Forelimb muscle (tissue), 1 donor: ENCODE measurements around the gene BNIP1. TPM values are rescaled to one million over a fixed set of nuclear protein-coding genes. Genes with fewer than 3 reads are reported as not detected.

Source experiments
- DNase-seq: peaks from one replicate; pipeline ENCODE4 v3.0.0-alpha.2; 2013; ENCODE audit warnings: low read depth
- polyA plus RNA-seq: library from polyadenylated mRNA; unstranded; fragments of 120-200 nt; gene quantifications from one replicate; pipeline ENCODE4 v1.2.1, GENCODE V29; 2013; ENCODE audit not compliant: insufficient read length

BNIP1 gene
- polyA plus RNA-seq, 1 donor, result 12.7 TPM

DNA sequence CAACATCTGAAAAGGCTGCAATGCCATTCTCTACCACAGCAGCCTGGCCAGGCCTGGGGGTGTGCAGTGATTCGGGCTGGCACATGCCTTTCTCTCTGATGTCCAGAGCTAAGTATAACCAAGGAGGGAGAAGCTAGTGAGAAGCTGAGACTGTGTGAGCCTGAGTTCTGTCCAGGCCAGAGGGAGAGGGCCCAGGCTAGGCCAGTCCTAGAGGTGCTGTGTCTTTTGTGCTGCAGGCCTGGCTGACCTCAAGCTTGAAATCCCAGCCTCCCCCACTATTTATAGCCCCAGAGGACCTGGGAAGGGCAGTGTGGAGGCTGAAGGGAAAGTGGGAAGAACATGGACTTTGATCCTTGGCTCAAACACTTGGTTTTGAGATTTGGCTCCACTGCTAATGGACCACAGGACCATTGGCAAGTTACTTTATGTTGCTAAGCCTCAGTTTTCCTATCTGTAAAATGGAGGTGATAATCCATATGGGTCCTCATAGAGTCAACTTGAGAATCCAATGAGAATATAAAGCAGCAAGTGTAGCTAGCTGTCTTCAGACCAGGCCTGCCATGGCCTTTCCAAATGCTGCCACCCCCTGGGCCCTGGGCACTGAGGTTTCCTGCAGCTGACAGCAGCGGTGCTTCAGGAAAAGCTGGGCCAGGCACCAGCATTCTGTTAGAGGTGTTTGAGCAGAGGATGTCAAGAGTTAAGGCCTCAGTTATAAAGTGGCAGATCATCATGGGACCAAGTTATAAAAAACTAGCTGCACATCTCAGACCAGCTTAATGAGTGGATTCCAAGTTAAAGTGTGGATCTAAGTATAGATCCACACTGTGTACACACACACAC is 21.1 kb downstream of the BNIP1 start:
- DNase-seq, result no peak

DNA sequence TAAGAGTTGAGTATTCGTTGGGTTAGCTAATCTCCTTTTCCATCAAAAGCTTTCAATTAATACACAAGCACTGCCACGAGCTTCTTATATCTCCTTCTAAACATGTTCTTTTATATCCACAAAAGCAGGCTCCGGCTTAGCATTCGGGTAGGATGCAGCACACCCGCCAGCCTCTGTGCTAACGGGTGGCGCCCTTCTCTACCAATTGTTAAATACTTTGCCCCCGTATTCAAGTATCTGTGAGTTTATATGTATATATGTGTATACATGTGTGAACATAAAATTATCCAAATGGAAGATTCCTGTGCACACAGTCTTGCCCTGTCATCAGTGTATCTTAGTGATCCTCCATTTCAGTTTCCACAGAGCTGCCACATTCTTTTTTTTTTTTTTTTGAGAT is 27.8 kb downstream of the BNIP1 start:
- DNase-seq, result no peak

DNA sequence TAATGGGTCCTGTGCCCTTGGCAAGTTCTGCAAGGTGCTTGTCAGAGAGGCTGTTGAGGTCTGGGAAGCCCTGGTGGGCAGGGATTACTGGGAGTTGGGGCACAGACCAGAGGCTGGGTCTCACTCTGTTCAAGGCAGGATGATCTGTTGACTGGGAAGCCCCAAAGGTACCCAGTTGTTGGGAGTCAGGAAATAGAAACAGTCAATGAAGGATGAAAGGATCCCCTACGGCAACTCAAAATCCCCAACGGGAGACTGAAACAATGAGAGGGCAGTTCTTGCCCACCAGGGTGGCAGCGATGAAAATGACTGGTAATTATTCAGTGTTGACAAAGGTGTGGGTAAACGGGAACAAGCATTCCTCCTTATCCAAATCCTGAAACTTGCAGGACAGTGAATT is 31.2 kb downstream of the BNIP1 start:
- no peak for DNase-seq

DNA sequence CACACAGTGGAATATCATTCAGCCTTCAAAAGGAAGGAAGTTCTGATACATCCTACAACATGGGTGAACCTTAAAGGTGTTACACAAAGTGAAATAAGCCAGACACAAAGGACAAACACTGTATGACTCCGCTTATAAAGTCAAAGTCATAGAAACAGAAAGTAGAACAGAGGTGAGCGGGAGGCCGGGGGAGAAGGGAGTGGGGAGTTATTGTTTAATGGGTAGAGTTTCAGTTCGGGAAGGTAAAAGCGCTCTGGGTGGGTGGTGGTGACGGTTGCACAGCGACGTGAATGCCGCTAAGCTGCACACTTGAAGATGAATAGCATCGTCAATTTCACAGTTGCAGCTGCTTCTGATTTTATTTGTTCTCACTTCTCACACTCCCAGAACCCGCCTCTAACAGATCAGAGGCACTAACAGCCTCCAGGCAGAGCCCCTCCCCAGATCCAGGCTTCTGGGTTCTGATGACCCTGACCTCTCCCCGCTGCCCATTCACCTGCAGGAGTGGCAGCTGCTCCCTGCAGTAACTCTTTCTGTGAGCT is 34.1 kb downstream of the BNIP1 start:
- DNase-seq, result no peak

DNA sequence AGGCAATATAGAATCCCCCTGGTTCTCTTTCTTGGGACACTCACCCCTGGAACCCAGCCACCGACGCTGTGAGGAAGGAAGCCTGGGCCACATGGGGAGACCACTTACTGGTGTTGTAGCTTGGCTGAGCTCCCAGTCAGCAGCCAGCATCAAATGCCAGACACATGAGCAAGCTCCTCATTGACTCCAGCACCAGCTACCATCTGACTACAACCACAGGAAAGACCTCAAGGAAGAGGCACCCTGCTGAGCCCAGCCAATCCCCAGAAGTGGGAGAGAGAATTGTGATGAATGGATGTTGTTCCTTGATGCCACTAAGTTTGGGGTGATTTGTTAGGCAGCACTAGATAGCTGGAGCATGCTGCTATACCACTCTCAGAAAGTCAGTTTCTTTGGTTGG is 36.0 kb downstream of the BNIP1 start:
- no peak for DNase-seq

DNA sequence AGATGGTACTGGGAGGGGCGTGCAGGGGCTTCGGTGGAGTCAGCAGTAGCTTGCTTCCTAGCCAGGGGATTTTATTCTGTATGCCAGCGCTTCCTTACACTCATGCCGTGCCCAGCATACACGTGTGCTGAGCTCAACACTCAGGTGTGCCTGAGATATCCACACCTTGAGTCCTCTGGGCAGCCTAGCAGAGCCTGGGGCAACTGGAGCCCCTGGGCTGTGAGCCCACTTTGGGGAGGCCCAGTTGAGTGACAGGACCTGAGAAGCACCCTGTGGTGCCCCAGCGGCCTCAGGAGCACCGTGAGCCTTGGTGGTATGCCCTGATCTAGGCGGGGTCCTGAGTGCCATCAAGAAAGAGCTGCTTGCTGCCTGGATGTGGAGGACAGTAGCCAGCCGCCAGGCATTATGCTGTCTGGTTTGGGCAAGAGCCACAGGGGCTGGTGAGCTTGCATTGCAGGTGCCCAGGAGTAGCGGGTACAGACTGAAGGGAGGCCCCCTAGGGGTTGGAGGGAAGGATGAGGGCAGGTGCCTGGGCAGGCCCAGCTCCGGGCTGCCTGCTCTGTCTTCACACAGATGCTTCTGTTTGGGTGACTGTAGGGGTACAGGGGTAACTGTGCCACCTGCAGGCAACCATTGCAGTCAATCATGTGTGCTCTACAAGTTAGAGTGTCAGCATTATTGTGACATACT is 42.9 kb downstream of the BNIP1 start:
- DNase-seq, result no peak

DNA sequence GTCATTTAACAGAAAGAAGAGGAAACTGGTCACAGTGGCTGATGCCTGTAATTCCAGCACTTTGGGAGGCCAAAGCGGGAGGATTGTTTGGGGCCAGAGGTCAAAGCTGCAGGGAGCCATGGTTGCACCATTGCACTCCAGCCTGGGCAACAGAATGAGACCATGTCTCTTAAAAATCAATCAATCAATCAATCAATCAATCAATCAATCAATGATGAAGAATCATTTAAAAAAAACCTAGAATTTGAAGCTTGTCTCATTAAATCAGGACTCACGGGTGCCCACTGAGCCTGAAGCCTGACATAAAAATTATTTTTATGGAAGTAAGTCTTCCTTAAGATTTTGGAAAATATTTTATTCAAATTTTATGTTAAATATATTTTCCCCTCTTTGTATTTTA is 43.9 kb downstream of the BNIP1 start:
- no peak for DNase-seq

DNA sequence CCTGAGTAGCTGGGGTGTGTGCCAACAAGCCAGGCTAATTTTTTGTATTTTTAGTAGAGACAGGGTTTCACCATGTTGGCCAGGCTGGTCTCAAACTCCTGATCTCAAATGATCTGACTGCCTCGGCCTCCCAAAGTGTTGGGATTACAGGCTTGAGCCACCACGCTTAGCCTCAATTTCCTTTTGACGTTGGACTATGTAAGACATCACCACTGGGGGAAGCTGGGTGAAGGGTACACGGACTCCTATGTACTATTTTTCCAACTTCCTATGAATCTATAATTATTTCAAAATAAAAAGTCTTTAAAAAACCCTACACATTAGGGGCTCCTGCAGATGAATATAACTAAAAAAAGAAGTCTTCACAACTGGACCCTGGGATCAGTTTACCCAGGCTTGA is 46.7 kb downstream of the BNIP1 start:
- no peak for DNase-seq

DNA sequence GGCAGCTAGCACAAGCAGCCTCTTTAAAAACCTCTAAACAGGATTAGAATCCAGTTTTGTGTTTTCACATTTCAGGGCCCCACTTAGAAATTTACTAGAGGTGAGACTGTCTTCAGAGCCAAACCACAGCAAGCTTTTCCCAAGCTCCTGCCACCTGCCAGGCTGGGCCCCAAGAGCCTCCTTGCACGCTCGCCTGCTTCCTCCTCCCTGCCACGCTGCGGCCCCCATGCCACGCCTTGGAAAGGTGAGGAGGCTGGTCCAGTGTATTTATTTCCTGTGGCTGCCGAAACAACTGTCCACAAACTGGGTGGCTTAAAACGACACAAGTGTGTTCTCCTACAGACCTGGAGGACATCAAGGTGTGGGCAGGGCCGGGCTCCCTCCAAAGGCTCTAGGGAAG is 47.2 kb downstream of the BNIP1 start:
- no peak for DNase-seq

DNA sequence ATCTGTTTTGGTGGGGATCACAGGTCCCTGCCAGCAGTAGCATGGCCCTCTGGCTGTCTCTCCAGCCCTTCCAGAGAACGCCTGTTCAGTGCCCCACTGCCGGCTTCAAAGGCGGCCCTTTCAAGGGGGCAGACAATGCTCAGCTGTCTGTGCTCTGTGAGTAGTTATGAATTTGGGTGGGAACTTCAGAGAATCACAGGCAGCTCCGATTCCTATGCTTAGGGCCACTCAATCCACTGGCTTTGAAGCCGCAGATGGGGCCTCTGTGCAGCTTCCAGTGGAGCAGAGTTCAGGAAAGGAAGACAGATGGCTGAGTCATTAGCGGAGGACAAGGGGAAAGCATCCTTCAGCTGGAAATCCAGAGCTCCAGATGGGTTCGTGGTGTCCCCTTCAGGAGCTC is 48.2 kb downstream of the BNIP1 start:
- no peak for DNase-seq

DNA sequence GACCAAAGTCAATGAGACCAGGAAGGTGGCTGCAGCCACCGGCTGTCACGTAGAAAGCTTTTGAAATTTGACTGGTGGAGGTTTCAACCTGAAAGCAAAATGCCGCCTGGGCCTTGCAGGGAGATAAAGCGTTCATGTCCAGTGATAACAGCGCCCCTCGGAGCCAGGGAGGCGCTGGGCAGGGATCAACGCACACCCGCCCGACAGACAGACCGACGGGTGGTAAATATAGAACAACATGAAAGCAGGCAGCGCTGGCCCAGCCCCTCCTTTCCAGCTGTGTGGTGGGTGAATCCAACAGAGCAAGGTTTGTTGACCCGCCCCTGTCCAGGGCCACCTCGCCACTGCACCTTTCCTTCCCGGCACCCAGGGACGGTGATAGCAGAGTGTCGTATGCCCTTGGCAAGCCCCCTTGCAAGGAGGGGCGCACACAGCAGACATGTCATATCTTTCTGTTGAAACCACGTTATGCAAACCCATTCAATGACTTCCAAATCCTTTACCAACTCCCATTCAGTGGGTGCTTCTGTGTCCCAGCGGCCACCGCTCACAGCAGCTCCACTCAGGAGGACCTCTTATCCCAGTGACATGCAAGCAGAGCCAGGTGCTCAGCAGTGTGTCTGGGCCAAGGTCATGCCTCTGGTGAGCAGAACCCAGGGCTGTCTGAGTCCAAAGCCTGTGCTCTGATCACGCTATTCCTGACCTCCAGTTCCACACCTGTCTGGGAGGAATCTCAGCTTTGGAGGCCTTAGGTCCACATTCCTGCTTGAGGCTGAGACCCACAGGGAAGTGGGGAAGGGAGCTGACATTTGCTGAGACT is 52.0 kb downstream of the BNIP1 start:
- no peak for DNase-seq

DNA sequence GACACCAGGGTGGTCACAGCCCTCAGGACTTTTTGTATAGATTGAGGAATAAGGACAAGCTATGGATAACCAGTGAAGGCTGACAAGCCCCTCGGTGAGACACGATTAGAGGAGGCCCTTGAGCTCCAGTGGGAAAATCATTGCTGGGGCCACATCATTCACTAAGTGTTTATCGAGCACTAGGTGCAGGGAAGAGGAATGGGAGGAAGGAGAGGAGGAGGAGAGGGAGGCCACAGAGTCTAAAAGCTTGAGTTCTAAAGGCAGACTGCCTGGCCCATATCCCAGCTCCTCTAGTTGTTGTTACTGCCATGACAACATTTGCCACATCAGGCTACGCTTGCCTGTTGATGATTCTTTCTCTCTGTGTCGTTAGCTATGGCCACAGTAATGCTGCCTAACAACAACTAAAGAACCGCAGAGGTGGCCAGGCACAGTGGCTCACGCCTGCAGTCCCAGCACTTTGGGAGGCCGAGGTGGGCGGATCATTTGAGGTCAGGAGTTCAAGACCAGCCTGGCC is 53.1 kb downstream of the BNIP1 start:
- no peak for DNase-seq

DNA sequence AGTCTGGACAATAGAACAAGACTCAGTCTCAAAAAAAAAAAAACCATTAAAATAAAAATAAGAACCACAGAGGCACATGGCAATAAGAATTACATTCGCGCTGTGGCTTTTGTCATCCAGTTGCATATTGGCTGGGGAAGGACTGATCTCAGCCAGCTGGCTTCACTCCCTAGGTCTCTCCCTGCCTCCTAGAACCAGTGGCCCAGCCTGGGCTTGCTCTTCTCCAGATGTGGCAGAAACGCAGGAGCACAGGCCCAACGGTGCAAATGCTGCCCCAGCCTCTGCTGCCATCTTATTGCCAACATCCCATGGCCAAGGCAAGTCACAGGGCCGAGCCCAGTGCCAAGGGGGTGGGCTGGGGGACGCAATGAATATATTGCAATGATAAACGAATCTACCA is 53.7 kb downstream of the BNIP1 start:
- no peak for DNase-seq

DNA sequence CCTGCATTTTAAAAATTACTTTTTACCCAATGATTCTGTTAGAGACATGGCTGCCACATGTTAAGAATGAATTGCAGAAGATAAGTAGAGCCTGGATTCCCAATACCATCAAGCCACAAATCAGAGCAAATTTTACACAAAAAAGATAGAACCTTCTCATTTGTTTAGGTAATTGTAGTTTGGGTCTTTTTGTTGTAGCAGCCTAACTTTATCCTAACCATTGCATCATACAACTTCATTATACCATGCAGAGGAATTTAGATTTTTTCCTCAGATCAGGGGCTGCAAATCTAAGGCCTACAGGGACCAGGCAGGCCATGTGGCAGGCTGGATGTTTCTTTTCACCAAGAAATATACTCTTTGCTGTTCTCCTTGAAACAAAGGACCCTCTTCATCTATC is 56.0 kb downstream of the BNIP1 start:
- DNase-seq, result no peak

DNA sequence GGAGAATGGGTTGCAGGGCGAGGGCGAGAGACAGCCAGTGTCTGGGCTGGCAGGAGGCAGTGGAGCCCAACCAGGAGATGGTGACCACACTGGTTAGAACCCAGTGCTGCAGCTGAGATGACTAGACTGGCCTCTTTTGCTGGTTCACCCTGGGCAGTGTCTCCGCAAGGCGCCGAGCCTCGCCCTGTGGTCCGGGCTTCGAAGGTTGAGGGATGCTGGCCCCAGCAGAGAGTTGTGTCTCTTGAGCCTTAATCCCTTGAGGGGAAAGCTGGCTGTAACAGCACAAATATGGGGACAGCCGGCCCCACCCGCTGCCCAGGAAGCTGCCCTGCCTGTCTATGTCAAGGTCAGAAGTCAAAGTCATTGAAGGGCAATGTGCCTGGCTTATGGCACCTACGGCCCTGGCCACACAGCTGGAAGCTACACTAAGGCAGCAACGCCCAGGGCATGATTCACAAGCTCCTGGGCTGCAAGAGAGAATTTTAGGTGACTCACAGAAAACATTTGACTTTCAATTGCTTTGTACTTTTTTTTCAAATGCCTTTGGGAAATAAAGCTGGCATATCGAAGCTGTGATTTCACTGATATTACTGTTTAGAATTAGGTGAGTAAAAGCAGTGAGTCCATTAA is 57.4 kb downstream of the BNIP1 start:
- no peak for DNase-seq

DNA sequence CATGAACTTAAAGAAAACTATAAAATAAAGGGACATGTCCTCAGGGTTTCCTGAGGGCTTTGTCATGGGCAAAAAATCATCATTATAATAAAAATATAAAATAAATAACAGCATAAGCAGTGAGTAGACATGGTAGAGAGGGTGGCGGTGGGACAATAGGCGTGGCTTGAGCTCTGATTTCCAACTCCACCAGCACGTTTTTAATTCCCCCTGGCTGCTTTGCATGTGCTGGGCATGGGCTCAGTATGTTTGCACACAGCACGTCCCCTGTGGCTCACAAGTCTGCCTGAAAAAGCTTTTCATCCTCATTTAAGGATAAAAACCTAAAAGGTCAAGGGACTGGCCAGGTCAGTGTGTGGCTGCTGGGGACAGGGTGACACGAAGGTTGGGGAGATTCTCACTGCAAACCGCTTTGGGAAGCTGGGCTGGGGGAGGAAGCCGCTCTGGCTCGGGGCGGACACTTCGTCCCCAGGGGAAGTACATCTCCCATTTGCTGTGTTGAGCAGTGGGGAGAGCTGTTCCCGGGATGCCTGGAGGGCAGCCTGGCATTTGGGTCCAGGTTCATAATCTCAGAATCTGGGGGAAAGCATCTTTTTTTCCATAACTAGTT is 58.0 kb downstream of the BNIP1 start:
- DNase-seq, result no peak

DNA sequence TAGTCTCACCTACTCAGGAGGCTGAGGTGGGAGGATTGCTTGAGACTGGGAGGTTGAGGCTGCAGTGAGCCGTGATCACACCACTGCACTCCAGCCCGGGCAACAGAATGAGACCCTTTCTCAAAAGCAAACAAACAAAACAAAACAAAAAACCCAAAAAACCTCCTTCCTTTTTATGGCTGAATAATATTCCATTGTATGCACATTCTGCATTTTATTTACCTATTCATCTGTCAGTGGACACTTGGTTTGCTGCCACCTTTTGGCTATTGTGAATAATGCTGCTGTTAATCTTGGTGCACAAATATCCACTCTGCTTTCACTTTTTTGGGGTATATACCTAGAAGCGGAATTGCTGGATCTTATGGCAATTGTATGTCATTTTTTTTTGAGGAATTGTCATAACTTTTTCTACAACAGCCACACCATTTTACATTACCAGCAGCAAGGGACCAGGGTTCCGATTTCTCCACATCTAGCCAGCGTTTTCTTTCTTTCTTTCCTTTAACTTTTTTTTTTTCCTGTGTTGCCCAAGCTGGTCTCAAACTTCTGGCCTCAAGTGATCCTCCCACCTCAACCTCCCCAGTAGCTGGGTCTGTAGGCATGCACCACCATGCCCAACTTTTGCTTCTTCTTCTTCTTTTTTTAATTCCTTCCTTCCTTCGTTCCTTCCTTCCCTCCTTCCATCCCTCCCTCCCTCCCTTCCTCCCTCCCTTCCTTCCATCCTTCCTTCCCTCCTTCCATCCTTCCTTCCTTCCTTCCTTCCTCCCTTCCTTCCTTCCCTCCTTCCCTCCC is 60.1 kb downstream of the BNIP1 start:
- no peak for DNase-seq

DNA sequence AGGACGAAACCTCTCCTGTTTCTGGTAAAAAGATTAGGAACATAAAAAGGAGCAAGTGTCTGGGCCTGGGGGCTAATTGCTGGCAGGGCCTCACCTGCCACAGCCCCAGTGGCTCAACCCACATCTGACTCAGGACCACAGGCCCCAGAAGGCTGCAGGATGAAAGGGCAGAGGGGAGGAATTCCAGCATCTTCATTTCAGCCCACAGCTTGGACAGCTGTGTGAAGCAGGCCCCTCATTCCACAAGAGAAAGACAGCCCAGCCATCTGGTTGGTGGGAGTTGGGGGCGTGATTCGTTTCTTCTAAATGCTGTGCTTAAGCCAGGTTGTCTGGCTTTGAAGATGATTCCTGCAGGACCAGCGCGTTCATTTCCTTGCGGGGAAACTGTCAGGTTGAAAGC is 61.6 kb downstream of the BNIP1 start:
- DNase-seq, result no peak

DNA sequence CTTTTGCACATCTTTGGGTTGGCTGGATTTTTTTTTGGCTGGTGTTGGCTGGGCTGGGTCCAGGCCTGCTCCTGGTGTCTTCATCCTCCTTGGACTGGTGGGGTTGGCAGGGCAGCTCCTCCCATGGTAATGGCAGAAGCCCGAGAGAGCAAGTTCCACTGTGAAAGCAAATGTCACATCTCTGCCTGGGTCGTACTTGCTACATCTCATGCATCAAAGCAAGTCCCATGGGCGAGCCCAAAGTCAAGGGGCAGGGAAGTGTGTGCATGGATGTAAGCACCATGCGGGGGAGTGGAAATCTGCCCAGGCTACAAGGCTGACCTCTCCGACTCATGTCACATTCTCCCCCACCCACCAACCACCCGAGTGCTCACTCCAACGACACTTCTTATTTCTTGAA is 64.0 kb downstream of the BNIP1 start:
- DNase-seq, result no peak

DNA sequence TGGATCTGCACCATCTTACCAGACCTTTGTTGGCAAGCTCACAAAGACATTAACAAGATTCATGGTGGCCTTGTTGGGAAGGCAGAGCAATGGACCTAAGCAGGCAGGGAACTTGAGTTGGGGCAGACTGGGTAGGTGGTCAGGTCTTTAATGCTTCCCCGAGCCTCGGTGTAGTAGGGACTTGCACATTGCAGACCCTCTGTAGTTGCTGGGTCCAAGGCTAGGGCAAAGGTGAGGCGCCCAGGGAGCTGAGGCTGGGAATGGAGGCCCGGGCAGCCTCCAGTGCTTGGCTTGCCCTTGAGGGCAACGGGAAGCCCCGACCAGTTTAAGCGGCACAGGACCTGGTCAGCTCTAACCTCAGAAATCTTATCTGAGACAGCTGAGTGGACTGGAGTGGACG is 66.5 kb downstream of the BNIP1 start:
- no peak for DNase-seq
